Thyroid gland (tissue), 4 donors: ENCODE results near the gene TTF1.

Experiments used
- POLR2A ChIP-seq, 2 donors: fragments of 450-650 bp; IDR thresholded peaks; one replicate each; pipeline ENCODE4 v1.6.1; 2017; ENCODE audit warnings: antibody characterized with exemption in 2 of 2, mild to moderate bottlenecking in 2 of 2, moderate library complexity in 1 of 2
- TF ChIP-seq, protein P1 (sequence below), 6 experiments: fragments of 200-600 bp in 3 of 6; fragments of 450-650 bp in 3 of 6; sonication (generic) in 3 of 6; IDR thresholded peaks; one replicate each; pipeline ENCODE4 v1.5.1; 2016 to 2019; ENCODE audit warnings: antibody characterized with exemption in 6 of 6, mild to moderate bottlenecking in 2 of 6, inconsistent platforms in 1 of 6, moderate library complexity in 1 of 6

DNA sequence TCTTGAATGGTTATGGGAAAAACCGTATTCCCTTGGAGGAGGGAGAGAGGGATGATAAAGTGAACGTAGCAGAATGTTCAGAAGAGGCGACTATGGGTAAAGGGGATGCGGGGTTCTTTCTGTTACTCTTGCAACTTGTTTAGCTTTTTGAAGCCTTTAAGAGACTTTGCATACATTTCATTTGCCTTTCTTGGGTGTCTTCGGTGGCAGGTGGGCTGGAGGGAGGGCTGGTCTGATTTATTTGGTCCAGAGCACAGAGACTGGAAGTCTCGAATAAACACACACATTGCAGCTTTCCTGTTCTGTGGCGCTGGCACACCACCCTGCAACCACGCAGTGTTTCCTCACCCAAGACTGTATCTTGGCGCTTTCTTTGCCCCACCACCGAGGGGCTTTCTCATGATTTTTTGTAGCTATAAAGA lies 23.2 kb downstream of the TTF1 start:
- TF ChIP-seq, protein P1, sequence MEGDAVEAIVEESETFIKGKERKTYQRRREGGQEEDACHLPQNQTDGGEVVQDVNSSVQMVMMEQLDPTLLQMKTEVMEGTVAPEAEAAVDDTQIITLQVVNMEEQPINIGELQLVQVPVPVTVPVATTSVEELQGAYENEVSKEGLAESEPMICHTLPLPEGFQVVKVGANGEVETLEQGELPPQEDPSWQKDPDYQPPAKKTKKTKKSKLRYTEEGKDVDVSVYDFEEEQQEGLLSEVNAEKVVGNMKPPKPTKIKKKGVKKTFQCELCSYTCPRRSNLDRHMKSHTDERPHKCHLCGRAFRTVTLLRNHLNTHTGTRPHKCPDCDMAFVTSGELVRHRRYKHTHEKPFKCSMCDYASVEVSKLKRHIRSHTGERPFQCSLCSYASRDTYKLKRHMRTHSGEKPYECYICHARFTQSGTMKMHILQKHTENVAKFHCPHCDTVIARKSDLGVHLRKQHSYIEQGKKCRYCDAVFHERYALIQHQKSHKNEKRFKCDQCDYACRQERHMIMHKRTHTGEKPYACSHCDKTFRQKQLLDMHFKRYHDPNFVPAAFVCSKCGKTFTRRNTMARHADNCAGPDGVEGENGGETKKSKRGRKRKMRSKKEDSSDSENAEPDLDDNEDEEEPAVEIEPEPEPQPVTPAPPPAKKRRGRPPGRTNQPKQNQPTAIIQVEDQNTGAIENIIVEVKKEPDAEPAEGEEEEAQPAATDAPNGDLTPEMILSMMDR (IDR thresholded peaks at IDR 0.05) = no peak
- no peak for TF ChIP-seq POLR2A (IDR thresholded peaks at IDR 0.05)
